ENCODE data around the gene NDUFC1.
"Not testable (repeated sequence)": the region's sequence is repeated elsewhere in the genome, so short reads cannot be mapped to it uniquely, and the experiment has no call there.

Gene NDUFC1

DNA sequence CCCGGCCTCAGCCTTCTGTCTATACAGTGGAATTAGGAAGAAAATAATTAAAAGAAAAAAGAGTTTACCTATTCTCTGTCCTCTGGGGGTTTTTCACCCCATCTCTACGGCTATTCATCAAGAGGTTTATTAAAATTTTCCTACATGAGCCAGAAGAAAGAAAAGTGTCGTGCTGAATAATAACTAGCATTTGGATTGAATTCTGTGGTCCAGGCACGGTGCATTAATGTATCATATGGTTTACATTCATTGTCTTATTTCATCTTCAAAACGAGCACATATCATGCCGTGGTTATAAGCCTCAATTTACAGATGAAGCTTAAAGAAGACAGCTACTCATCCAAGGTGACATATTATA, 6.4 kb downstream of the NDUFC1 start:
- DNase-seq, result no peak

GRCh38 chr4:139295206-139295941, 6.9 kb downstream of the NDUFC1 start:
- peak; percentile 53 for DNase-seq

GRCh38 chr4:139286186-139286698, 16.0 kb downstream of the NDUFC1 start:
- no peak for DNase-seq

DNA sequence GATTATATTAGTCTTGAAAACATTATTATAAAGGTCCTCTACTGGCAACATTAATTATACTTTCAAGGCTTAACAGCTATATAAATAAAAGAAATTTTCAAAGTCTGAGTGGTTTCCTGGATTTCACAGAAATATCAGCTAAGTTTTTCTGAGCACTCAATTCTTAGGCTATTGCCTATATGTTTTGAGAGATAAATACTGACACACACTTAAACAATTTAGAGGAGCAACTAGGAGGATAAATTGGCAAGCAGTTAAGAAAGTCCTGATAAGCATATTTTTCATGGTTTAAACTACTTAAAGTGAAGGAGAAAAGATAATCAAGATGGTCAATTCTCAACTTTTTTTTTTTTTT, 19.6 kb downstream of the NDUFC1 start:
- DNase-seq, result no peak

DNA sequence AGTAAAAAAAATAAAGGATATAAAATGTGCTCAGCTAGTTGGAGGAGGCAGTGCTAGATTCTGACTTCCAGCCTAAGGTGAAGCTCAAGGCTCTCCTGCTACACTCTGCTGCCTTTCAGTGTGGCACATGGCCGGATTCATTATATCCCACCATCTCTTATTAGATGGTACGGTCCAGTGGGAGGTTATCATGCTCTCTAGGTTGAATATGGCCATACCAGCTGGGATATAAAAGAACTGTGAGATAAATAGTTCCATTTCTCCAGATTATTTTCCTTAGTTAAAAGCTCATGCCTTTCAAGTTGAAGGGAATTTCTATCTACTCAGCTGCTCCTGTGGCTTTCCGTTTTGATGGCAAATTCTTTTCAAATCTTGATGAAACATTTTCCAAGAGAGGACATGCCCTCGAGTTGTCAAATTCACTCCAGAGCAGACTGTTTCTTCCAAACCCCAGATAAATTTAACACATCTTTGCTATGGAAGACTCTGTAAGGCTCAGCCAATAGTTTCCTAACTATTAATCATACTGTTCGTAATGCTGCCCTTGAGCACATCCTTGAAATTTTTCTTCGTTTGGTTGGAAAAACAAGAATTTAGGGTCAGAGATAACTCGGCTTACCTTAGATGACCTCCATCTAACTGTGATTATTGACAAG, 20.1 kb downstream of the NDUFC1 start:
- DNase-seq, result no peak

- no peak for DNase-seq
Measured at GRCh38 chr4:139279760-139280620, 22.3 kb downstream of the NDUFC1 start, which contains the start of gene MGARP. Gene MGARP, minus strand, starts transcription at chr4:139280225. Its CDS starts 67 bp downstream, at chr4:139280158.

DNA sequence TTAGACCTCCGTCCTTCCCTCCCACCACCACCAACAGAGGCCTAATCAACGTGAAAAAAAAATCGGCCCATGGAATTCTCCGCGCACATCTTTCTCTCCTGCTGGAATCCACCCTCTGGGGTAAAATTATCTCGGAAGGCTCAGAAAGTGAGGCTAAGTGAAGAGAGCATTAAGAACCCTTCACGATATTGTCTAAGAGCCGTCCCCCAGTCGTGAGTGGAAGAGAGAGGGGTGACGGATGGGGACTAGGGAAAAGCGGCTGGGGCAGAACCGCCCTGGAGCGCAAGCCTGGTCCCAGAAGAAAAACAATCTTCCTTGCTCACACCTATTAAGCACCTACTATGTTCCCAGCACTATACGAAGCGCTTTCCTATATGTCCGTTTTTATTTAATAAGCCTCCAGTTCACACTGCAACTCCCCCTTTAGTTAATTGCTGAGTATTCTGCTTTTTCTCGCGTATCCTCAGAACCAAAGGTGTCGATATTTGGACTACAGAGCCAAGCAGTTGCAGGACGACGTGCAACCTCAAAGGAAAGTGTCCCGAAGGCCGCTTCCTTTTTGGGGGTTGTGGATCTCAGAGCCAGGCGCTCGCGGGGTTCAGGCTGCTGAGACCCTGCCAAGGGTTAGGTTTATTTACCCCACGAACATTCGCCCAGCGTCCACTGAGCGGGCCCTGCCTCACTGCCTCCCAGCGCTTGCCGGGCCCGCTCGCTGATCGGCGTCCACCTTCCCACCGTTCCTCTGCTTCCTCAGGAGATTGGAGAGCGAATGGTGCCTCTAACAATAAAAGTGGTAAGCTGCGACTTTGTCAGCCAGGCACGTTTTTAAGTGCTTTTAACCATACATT, 23.1 kb downstream of the NDUFC1 start:
- DNase-seq, result no peak

- DNase-seq, result no peak
Measured at GRCh38 chr4:139278485-139278884, 23.8 kb downstream of the NDUFC1 start.

DNA sequence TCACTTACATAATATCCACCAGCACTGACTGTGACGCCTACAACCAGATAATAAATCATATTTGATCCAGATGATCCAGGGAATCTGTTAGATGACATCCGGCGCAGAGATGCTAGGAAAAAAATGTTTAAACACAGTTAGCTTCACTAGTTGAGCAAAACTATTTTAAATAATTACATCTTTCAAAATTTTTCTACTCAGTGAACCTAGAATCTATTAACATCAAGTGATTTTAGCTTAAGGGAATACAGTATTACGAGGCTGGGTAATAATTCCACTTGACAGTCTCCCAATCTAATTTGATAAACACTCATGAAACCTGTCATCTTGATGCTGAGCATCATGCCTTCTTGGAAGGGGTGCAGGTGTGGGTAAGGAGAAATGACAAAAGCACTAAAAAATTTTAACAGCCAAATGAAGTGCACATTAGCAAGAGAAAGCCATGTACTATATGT, 27.0 kb downstream of the NDUFC1 start:
- no peak for DNase-seq

DNA sequence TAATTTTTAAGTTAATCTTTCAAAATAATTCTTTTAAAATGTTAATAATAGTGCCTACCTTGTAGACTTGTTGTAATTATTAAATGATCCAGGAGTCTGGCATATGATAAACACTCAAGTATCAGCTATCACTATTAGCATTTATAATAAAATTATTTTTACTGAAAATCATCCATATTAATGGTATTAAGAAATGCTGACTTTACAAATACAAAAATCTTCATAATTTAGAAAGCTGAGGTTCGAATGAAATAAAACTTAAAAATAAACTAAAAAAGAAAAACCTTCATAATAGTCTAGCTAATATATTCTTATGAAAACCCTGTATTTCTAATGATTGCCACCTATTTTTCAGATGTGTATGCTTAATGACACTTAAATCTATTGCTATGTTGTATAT, 27.5 kb downstream of the NDUFC1 start:
- DNase-seq, result no peak

GRCh38 chr4:139273835-139274234, 28.4 kb downstream of the NDUFC1 start:
- no peak for DNase-seq

- DNase-seq, result no peak
Measured at GRCh38 chr4:139267301-139267700, 35.0 kb downstream of the NDUFC1 start.

DNA sequence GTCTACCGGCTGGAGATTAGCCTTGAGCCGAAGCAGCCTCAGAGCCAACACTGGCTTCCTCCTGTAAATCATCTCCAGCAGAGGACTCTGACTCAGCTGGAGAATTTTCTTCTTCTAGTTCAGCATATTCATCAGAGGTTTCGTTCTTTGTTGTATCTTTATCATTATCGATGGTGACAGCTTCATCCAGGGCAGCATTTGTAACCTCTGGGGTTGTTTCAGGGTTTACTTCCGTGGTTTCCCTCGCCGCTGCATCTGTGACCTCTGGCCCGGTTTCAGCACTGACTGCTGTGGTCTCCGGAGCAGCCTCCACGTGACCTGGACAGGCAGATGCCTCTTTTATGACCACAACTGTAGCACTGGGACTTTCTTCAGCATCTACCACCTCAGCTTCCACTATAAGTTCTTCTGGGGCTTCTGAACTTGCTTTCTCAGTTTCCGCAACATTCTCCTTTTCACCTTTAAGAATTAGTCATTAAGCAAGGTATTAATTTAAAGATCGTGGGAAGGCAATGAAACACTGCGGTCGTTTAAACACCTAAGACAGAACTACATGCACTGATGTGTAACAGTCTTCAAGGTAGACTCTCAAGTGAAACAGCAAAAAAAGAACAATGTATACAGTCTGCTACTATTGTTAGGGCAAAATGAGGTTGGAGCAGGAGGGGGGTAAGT, 35.6 kb downstream of the NDUFC1 start:
- DNase-seq, result no peak

- DNase-seq, result no peak
Measured at GRCh38 chr4:139266208-139266582, 36.1 kb downstream of the NDUFC1 start.

DNA sequence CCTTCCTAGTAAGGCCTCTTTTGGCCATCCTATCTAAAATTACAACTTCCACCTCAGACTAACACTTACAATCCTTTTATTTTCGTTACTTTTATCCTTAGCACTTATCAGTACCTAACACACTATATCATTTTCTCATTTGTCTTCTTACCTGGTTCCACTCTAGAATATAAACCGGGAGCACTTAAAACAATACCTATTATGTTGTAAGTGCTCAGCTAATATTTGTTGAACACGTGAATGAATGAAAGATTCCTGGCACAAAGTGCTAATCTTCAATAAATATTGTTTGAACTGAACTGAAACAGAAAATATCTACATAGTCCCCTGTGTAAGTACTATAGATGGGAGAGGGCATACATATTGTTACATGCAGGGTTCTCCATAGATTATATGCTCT, 36.6 kb downstream of the NDUFC1 start:
- no peak for DNase-seq

- DNase-seq, result no peak
Measured at GRCh38 chr4:139256349-139256748, 45.9 kb downstream of the NDUFC1 start.

DNA sequence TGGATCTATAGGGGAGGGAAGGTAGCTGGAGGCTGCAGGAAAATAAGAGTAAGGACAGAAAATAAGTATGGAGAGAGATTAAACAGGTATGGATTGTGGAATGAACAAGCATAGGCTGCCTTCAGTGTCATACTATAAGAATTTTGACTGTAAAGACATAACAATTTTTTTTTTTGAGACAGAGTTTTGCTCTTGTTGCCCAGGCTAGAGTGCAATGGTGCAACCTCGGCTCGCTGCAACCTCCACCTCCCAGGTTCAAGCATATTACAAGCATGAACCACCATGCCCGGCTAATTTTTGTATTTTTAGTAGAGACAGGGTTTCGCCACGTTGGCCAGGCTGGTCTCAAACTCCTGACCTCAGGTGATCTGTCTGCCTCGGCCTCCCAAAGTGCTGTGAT, 46.7 kb downstream of the NDUFC1 start:
- DNase-seq, result not testable (repeated sequence)

- no peak for DNase-seq
Measured at GRCh38 chr4:139253713-139254112, 48.6 kb downstream of the NDUFC1 start.

DNA sequence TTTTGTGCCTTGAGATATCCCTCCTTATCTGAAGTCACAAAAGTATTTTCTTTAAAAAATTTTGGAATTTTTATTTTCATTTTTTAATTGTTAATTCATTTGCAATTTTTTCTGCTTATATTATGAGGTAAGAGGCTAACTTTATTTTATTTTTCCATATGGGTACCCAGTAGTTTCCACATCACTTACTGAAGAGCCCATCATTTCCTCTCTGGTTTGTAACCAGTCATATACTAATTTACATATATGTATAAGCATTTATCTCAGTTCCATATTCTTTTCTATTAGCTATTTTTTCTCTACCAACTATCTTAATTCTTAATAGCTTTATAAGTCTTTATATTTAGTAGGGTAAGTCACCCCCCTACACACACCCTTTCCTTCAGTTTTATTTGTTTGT, 49.2 kb downstream of the NDUFC1 start:
- DNase-seq, result no peak

DNA sequence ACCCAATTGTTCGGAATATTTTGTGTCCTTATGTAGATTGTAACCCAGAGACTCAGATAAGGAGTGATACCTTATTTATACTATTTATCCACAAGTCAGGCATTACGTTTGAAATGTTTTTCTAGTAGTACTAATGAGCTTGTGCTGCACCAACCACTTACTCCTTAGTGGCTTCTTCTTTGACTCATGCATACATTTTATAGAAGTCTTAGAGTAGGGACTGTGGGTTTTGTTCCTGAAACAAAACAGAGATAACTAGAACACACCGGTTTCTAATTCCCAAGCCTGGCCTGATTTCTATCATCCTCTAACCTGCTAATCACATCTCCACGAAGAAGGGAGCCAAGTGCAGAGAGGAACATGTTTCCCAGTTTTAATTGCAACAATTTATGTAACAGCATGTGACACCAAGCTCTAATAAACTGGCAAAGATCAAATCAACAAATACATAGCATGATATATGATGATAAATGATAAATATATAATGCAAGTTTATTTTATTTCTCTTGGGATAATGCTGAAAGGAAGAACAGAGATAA, 54.5 kb downstream of the NDUFC1 start:
- DNase-seq, result no peak

DNA sequence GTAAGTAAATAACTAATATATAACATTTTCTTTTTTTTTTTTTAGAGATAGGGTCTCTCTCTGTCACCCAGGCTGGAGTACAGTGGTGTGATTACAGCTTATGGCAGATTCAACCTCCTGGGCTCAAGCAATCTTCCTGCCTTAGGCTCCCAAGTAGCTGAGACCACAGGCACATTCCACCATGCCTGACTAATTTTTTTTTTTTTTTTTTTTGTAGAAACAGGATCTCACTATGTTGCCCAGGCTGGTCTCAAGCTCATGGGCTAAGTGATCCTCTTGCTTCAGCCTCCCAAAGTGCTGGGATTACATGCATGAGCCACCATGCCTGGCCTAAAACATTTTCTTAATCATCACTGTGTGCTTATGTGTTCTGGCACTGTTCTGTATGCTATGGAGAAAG, 55.0 kb downstream of the NDUFC1 start:
- no peak for DNase-seq

GRCh38 chr4:139246166-139246565, 56.1 kb downstream of the NDUFC1 start:
- DNase-seq, result no peak
